IPS-20b (cell line): ENCODE data around the gene MAP2K7.

Source experiments
- H3K27ac ChIP-seq: one replicate; pipeline ENCODE4 v1.5.1; 2013; ENCODE audit warnings: low read length
- H3K27me3 ChIP-seq: 2 replicates; pipeline ENCODE4 v1.6.1; 2013; ENCODE audit warnings: mild to moderate bottlenecking, low read length, inconsistent platforms; ENCODE audit not compliant: insufficient read depth
- H3K36me3 ChIP-seq: 2 replicates; pipeline ENCODE4 v1.6.1; 2013; ENCODE audit warnings: low read depth, mild to moderate bottlenecking, inconsistent platforms, low read length, moderate library complexity; ENCODE audit not compliant: insufficient read depth
- H3K4me1 ChIP-seq: 2 replicates; pipeline ENCODE4 v1.6.1; 2013; ENCODE audit warnings: mild to moderate bottlenecking, control low read depth, inconsistent platforms, low read length, moderate library complexity; ENCODE audit not compliant: insufficient read depth
- H3K4me3 ChIP-seq: 2 replicates; pipeline ENCODE4 v1.5.1; 2013; ENCODE audit warnings: mild to moderate bottlenecking, low read length, inconsistent platforms
- H3K9ac ChIP-seq: 2 replicates; pipeline ENCODE4 v1.6.1; 2013; ENCODE audit warnings: low read depth, mild to moderate bottlenecking, inconsistent platforms, low read length, moderate library complexity
- H3K9me3 ChIP-seq: 2 replicates; pipeline ENCODE4 v1.6.1; 2013; ENCODE audit warnings: mild to moderate bottlenecking, low read depth, low read length, inconsistent platforms; ENCODE audit not compliant: insufficient read depth

MAP2K7 gene

GRCh38 chr19:7933411-7933810, 29.7 kb downstream of the MAP2K7 start:
- no peak overlapping the region for H3K9ac ChIP-seq
- no peaks in the 10 kb centered on the region for H3K27me3 ChIP-seq
- no peak overlapping the region for H3K27ac ChIP-seq
- H3K9me3 ChIP-seq: no peaks in the 10 kb centered on the region
- H3K4me3 ChIP-seq: no peak overlapping the region
- H3K4me1 ChIP-seq: no peaks in the 10 kb centered on the region
- H3K36me3 ChIP-seq: peaks cover 81% of the 10 kb centered on the region

GRCh38 chr19:7933828-7934725, 30.4 kb downstream of the MAP2K7 start:
- Histone ChIP-seq H3K27me3 (no peaks in the 10 kb centered on the region), H3K36me3 (peaks cover 88% of the 10 kb centered on the region), H3K4me1 (no peaks in the 10 kb centered on the region), H3K27ac (no peak overlapping the region), H3K9me3 (no peaks in the 10 kb centered on the region), H3K4me3 (no peak overlapping the region), H3K9ac (no peak overlapping the region)

- Histone ChIP-seq H3K4me1 (no peaks in the 10 kb centered on the region), H3K9me3 (no peaks in the 10 kb centered on the region), H3K9ac (no peak overlapping the region), H3K27ac (no peak overlapping the region), H3K27me3 (no peaks in the 10 kb centered on the region), H3K36me3 (peaks cover 92% of the 10 kb centered on the region), H3K4me3 (no peak overlapping the region)
Measured at GRCh38 chr19:7934766-7935165, 31.1 kb downstream of the MAP2K7 start.

- H3K36me3 ChIP-seq: peaks cover 61% of the 10 kb centered on the region
- no peaks in the 10 kb centered on the region for H3K9me3 ChIP-seq
- H3K4me3 ChIP-seq: no peak overlapping the region
- H3K4me1 ChIP-seq: no peaks in the 10 kb centered on the region
- H3K9ac ChIP-seq: no peak overlapping the region
- no peak overlapping the region for H3K27ac ChIP-seq
- H3K27me3 ChIP-seq: no peaks in the 10 kb centered on the region
Measured at GRCh38 chr19:7940841-7941240, 37.2 kb downstream of the MAP2K7 start.

- H3K4me3 ChIP-seq: peak overlapping the region; percentile 92
- H3K9ac ChIP-seq: peak overlapping the region; percentile 100; the same call in 1 of the 2 replicates
- H3K27ac ChIP-seq: no peak overlapping the region
Measured at GRCh38 chr19:7941895-7942596, 38.4 kb downstream of the MAP2K7 start.

GRCh38 chr19:7942981-7943443, 39.3 kb downstream of the MAP2K7 start:
- Histone ChIP-seq H3K27ac (peak overlapping the region; percentile 88), H3K4me3 (peak overlapping the region; percentile 92), H3K9ac (peak overlapping the region; percentile 100), H3K9me3 (no peaks in the 10 kb centered on the region), H3K4me1 (no peaks in the 10 kb centered on the region), H3K27me3 (no peaks in the 10 kb centered on the region), H3K36me3 (peaks cover 41% of the 10 kb centered on the region)

More at GRCh38 chr19:7941895-7942596, 38.4 kb downstream of the MAP2K7 start:
- H3K9me3 ChIP-seq: no peaks in the 10 kb centered on the region
- H3K4me1 ChIP-seq: no peaks in the 10 kb centered on the region
- H3K36me3 ChIP-seq: peaks cover 48% of the 10 kb centered on the region
- H3K27me3 ChIP-seq: no peaks in the 10 kb centered on the region

GRCh38 chr19:7943444-7944176, 39.9 kb downstream of the MAP2K7 start, which contains the start of gene TIMM44:
Gene TIMM44, minus strand, starts transcription at chr19:7943666. Its CDS starts 15 bp downstream, at chr19:7943651.
- H3K27me3 ChIP-seq: no peaks in the 10 kb centered on the region
- no peaks in the 10 kb centered on the region for H3K4me1 ChIP-seq
- peak within 1 kb of the TSS; percentile 100 for H3K9ac ChIP-seq
- peaks cover 36% of the 10 kb centered on the region for H3K36me3 ChIP-seq
- H3K27ac ChIP-seq: peak within 1 kb of the TSS; percentile 88
- H3K9me3 ChIP-seq: no peaks in the 10 kb centered on the region
- peak within 1 kb of the TSS; percentile 92 for H3K4me3 ChIP-seq

GRCh38 chr19:7944177-7944761, 40.6 kb downstream of the MAP2K7 start:
- Histone ChIP-seq H3K27ac (peak overlapping the region; percentile 63), H3K27me3 (no peaks in the 10 kb centered on the region), H3K4me3 (peak overlapping the region; percentile 92), H3K9me3 (no peaks in the 10 kb centered on the region), H3K4me1 (no peaks in the 10 kb centered on the region), H3K36me3 (peaks cover 30% of the 10 kb centered on the region), H3K9ac (peak overlapping the region; percentile 96)

GRCh38 chr19:7947939-7948338, 44.3 kb downstream of the MAP2K7 start:
- no peaks in the 10 kb centered on the region for H3K27me3 ChIP-seq
- H3K9ac ChIP-seq: no peak overlapping the region
- no peaks in the 10 kb centered on the region for H3K4me1 ChIP-seq
- no peak overlapping the region for H3K27ac ChIP-seq
- no peak overlapping the region for H3K4me3 ChIP-seq
- H3K36me3 ChIP-seq: 0 out of 2 replicates have a peak, but pooled peaks cover 3% of the 10 kb centered on the region
- H3K9me3 ChIP-seq: no peaks in the 10 kb centered on the region

- Histone ChIP-seq H3K9me3 (no peaks in the 10 kb centered on the region), H3K27ac (no peak overlapping the region), H3K36me3 (0 out of 2 replicates have a peak, but pooled peaks cover under 1% of the 10 kb centered on the region), H3K4me3 (no peak overlapping the region), H3K9ac (no peak overlapping the region), H3K27me3 (no peaks in the 10 kb centered on the region), H3K4me1 (no peaks in the 10 kb centered on the region)
Measured at GRCh38 chr19:7953060-7953459, 49.4 kb downstream of the MAP2K7 start.

- H3K36me3 ChIP-seq: peaks cover 2% of the 10 kb centered on the region; the same call in 1 of the 2 replicates
- H3K27ac ChIP-seq: no peak overlapping the region
- H3K4me3 ChIP-seq: no peak overlapping the region
Measured at GRCh38 chr19:7953576-7953975, 49.9 kb downstream of the MAP2K7 start.

More at GRCh38 chr19:7953576-7953975, 49.9 kb downstream of the MAP2K7 start:
- no peaks in the 10 kb centered on the region for H3K4me1 ChIP-seq
- no peaks in the 10 kb centered on the region for H3K27me3 ChIP-seq
- no peaks in the 10 kb centered on the region for H3K9me3 ChIP-seq
- H3K9ac ChIP-seq: no peak overlapping the region
